ENCODE measurements around the gene DIPK1C. TPM values are rescaled to one million over a fixed set of nuclear protein-coding genes. Genes with fewer than 3 reads are reported as not detected.

Gene DIPK1C
- total RNA-seq, 1 experiment from 2014 or later = not detected

- H3K4me2 ChIP-seq (ENCODE audit: low read length) = no peak overlapping the region
- DNase-seq (ENCODE audit: low read depth, low spot score) (no peak), ATAC-seq (peak; percentile 93)
- no peak overlapping the region for H3K4me3 ChIP-seq (replicated peaks in 1 of 2; ENCODE audit: low read depth in 1 of 2, low read length in 2 of 2)
- POLR2A ChIA-PET = no interaction called here
- CTCF ChIA-PET = no interaction called here
- no peaks in the 10 kb centered on the region for H3K79me2 ChIP-seq (ENCODE audit: insufficient read depth, low read length)
- H3K9ac ChIP-seq (ENCODE audit: low read length) = no peak overlapping the region
- BruUV-seq (replicated peaks) = no TSS peak
- H3K9me2 ChIP-seq (ENCODE audit: insufficient read depth) = no peaks in the 10 kb centered on the region
- no peak overlapping the region for H2AFZ ChIP-seq (ENCODE audit: low read depth, low read length, poor library complexity, severe bottlenecking)
- no peaks in the 10 kb centered on the region for H3K36me3 ChIP-seq (ENCODE audit: control insufficient read depth in 1 of 2, insufficient read depth in 2 of 2, low read length in 2 of 2)
- TF ChIP-seq CTCF (IDR thresholded peaks at IDR 0.05 in 2 of 3, conservative IDR thresholded peaks at IDR 0.05 in 1 of 3; ENCODE audit: borderline replicate concordance in 1 of 3, insufficient read depth in 1 of 3, low read depth in 2 of 3, low read length in 2 of 3) = peak; percentile 33 to 81 (median 69); a peak in 5 of 6 replicates
- TF ChIP-seq RAD21 (IDR thresholded peaks at IDR 0.05; ENCODE audit: low read depth) = peak; percentile 54
- TF ChIP-seq TCF7L2 (IDR thresholded peaks at IDR 0.05; ENCODE audit: borderline replicate concordance, extremely low read depth, insufficient read depth, insufficient read length) = no peak
- RAD21 ChIA-PET (ENCODE audit: low non-redundant PET in 1 of 2, low total read pairs in 2 of 2, uncharacterized antibody in 2 of 2, unreplicated experiment in 2 of 2) = interaction anchor here in 1 of 2 experiments (0.6 kb wide), 1 partner anchor 509 kb away, joined by 6 read pairs; no protein-coding TSS in a partner anchor
- peaks cover 7% of the 10 kb centered on the region; the same call in 1 of the 2 replicates for H3K27me3 ChIP-seq (ENCODE audit: insufficient read depth, low read length)
- H3K27ac ChIP-seq (ENCODE audit: low read depth, low read length) = no peak overlapping the region
- intact Hi-C loops (cut with micrococcal nuclease) = loop anchor here (1.0 to 5.0 kb wide), 2 partner anchors 123 to 279 kb away; no protein-coding TSS in a partner anchor
- no peaks in the 10 kb centered on the region for H3K9me3 ChIP-seq (ENCODE audit: control insufficient read depth in 1 of 2, insufficient read depth in 1 of 2, low read depth in 1 of 2, low read length in 2 of 2)
- no peaks in the 10 kb centered on the region for H3K4me1 ChIP-seq (ENCODE audit: control insufficient read depth in 1 of 2, insufficient read depth in 2 of 2, low read length in 2 of 2)
- no peaks in the 10 kb centered on the region for H4K20me1 ChIP-seq (ENCODE audit: insufficient read depth)
Observed at GRCh38 chr18:74476140-74476539, 19.0 kb upstream of the DIPK1C start.

GRCh38 chr18:74473976-74474640 is 17.0 kb upstream of the DIPK1C start:
- Histone ChIP-seq H3K27me3 (ENCODE audit: insufficient read depth, low read length) (peaks cover 7% of the 10 kb centered on the region; the same call in 1 of the 2 replicates), H3K36me3 (ENCODE audit: control insufficient read depth in 1 of 2, insufficient read depth in 2 of 2, low read length in 2 of 2) (no peaks in the 10 kb centered on the region), H3K4me3 (replicated peaks in 1 of 2; ENCODE audit: low read depth in 1 of 2, low read length in 2 of 2) (no peak overlapping the region), H4K20me1 (ENCODE audit: insufficient read depth) (no peaks in the 10 kb centered on the region), H2AFZ (ENCODE audit: low read depth, low read length, poor library complexity, severe bottlenecking) (no peak overlapping the region), H3K9me3 (ENCODE audit: control insufficient read depth in 1 of 2, insufficient read depth in 1 of 2, low read depth in 1 of 2, low read length in 2 of 2) (no peaks in the 10 kb centered on the region; a peak in 1 of 4 replicates), H3K27ac (ENCODE audit: low read depth, low read length) (no peak overlapping the region), H3K9me2 (ENCODE audit: insufficient read depth) (no peaks in the 10 kb centered on the region), H3K4me2 (ENCODE audit: low read length) (no peak overlapping the region), H3K79me2 (ENCODE audit: insufficient read depth, low read length) (no peaks in the 10 kb centered on the region), H3K4me1 (ENCODE audit: control insufficient read depth in 1 of 2, insufficient read depth in 2 of 2, low read length in 2 of 2) (no peaks in the 10 kb centered on the region), H3K9ac (ENCODE audit: low read length) (no peak overlapping the region)
- ChIA-PET POLR2A (no interaction called here), RAD21 (ENCODE audit: low non-redundant PET in 1 of 2, low total read pairs in 2 of 2, uncharacterized antibody in 2 of 2, unreplicated experiment in 2 of 2) (no interaction called here), CTCF (no interaction called here)
- DNase-seq (ENCODE audit: low read depth, low spot score) (no peak), ATAC-seq (no peak)
- intact Hi-C loops (cut with micrococcal nuclease) = no loop called here
- BruUV-seq (replicated peaks) = no TSS peak
- TF ChIP-seq REST (IDR thresholded peaks at IDR 0.05; ENCODE audit: low read depth) (no peak), SIN3A (IDR thresholded peaks at IDR 0.05; ENCODE audit: low read depth) (no peak), MAX (IDR thresholded peaks at IDR 0.05) (no peak), TCF7L2 (IDR thresholded peaks at IDR 0.05; ENCODE audit: borderline replicate concordance, extremely low read depth, insufficient read depth, insufficient read length) (no peak), CBX3 (IDR thresholded peaks at IDR 0.05; ENCODE audit: low read depth) (no peak), EZH2phosphoT487 (IDR thresholded peaks at IDR 0.05; ENCODE audit: borderline replicate concordance) (no peak), SRF (IDR thresholded peaks at IDR 0.05; ENCODE audit: low read depth) (no peak), ZBTB33 (IDR thresholded peaks at IDR 0.05; ENCODE audit: extremely low read depth, insufficient replicate concordance, low read length) (no peak)
